HCT116 (cell line): ENCODE data around the gene PARVA. TPM values are rescaled to one million over a fixed set of nuclear protein-coding genes. Genes with fewer than 3 reads are reported as not detected.

Source experiments
- ATAC-seq: fragments of 200-7000 bp; cut with Tn5 transposase; 2 replicates; pipeline ENCODE4 v1.9.1; 2020; ENCODE audit warnings: mild to moderate bottlenecking, moderate library complexity
- BruUV-seq: library from RNA; stranded (reverse); fragments of 400-500 nt; replicated peaks from 2 replicates; lab custom pipeline; 2021; lab: Mats Ljungman, UMichigan
- CTCF ChIA-PET: fragments of 300-600 bp; sonication (Branson Sonifier 250); formaldehyde crosslinking; loops from one replicate; lab custom pipeline; 2021; ENCODE audit warnings: antibody characterized with exemption; lab: Charles Lee
- POLR2A ChIA-PET: fragments of 300-600, 350-600 bp; sonication (Branson Sonifier 250); formaldehyde crosslinking; loops from one replicate; lab custom pipeline; 2021; ENCODE audit warnings: antibody characterized with exemption; lab: Charles Lee
- RAD21 ChIA-PET, 2 experiments: fragments of 300-600 bp; sonication (Branson Sonifier 250); formaldehyde crosslinking; loops; one replicate each; lab custom pipeline; 2023; ENCODE audit warnings: low total read pairs in 2 of 2; ENCODE audit not compliant: uncharacterized antibody in 2 of 2, unreplicated experiment in 2 of 2, low non-redundant PET in 1 of 2; lab: Charles Lee
- DNase-seq: peaks from one replicate; pipeline ENCODE4 v3.0.0-alpha.2; 2010; ENCODE audit warnings: low read depth, low spot score
- H2AFZ ChIP-seq: fragments of 200-600 bp; shearing (Covaris generic), sonication (generic); 2 replicates; pipeline ENCODE4 v1.6.1; 2017; ENCODE audit warnings: low read depth, mixed run types, mixed read lengths, antibody characterized with exemption, low read length; ENCODE audit not compliant: poor library complexity, severe bottlenecking
- H3K27ac ChIP-seq: 2 replicates; pipeline ENCODE4 v1.5.1; 2012; ENCODE audit warnings: low read depth, low read length
- H3K27me3 ChIP-seq: fragments of 200-600 bp; sonication (generic); 2 replicates; pipeline ENCODE4 v1.6.1; 2016; ENCODE audit warnings: mixed run types, low read length, mixed read lengths; ENCODE audit not compliant: insufficient read depth
- H3K36me3 ChIP-seq, 2 experiments: fragments of 200-500 bp in 1 of 2; fragments of 200-600 bp in 1 of 2; sonication (Bioruptor generic) in 1 of 2; sonication (generic) in 1 of 2; 2 replicates each; pipeline versions ENCODE4 v1.5.1 to v1.6.1; 2014 to 2016; ENCODE audit warnings: low read length in 2 of 2, inconsistent platforms in 1 of 2, mixed read lengths in 1 of 2, mixed run types in 1 of 2; ENCODE audit not compliant: insufficient read depth in 2 of 2, control insufficient read depth in 1 of 2
- H3K4me1 ChIP-seq, 2 experiments: fragments of 200-600 bp in 1 of 2; sonication (generic) in 1 of 2; 2 replicates each; pipeline versions ENCODE4 v1.5.1 to v1.6.1; 2012 to 2017; ENCODE audit warnings: low read length in 2 of 2, inconsistent platforms in 1 of 2, mild to moderate bottlenecking in 1 of 2, mixed read lengths in 1 of 2, mixed run types in 1 of 2, moderate library complexity in 1 of 2; ENCODE audit not compliant: insufficient read depth in 2 of 2, control insufficient read depth in 1 of 2
- H3K4me2 ChIP-seq: fragments of 200-600 bp; sonication (generic); 2 replicates; pipeline ENCODE4 v1.6.1; 2017; ENCODE audit warnings: mixed run types, low read length, mixed read lengths
- H3K4me3 ChIP-seq, 2 experiments: fragments of 200-600 bp in 1 of 2; sonication (generic) in 1 of 2; replicated peaks in 1 of 2; 2 replicates each; pipeline ENCODE4 v1.5.1; 2011 to 2016; ENCODE audit warnings: low read length in 2 of 2, control low read depth in 1 of 2, low read depth in 1 of 2, mild to moderate bottlenecking in 1 of 2, mixed read lengths in 1 of 2, mixed run types in 1 of 2
- H3K79me2 ChIP-seq: fragments of 200-600 bp; sonication (generic); 2 replicates; pipeline ENCODE4 v1.6.1; 2017; ENCODE audit warnings: mild to moderate bottlenecking, mixed run types, low read length, moderate library complexity, mixed read lengths; ENCODE audit not compliant: insufficient read depth
- H3K9ac ChIP-seq: fragments of 200-600 bp; sonication (generic); 2 replicates; pipeline ENCODE4 v1.6.1; 2016; ENCODE audit warnings: low read length, mixed read lengths
- H3K9me2 ChIP-seq: fragments of 200-600 bp; sonication (generic), shearing (Covaris generic); 2 replicates; pipeline ENCODE4 v1.6.1; 2017; ENCODE audit warnings: mixed run types, mild to moderate bottlenecking, moderate library complexity; ENCODE audit not compliant: insufficient read depth
- H3K9me3 ChIP-seq, 2 experiments: fragments of 200-500 bp in 1 of 2; fragments of 200-600 bp in 1 of 2; sonication (Bioruptor generic) in 1 of 2; sonication (generic) in 1 of 2; 2 replicates each; pipeline ENCODE4 v1.6.1; 2014 to 2017; ENCODE audit warnings: low read length in 2 of 2, mixed read lengths in 2 of 2, inconsistent platforms in 1 of 2, low read depth in 1 of 2, mild to moderate bottlenecking in 1 of 2, mixed run types in 1 of 2, moderate library complexity in 1 of 2; ENCODE audit not compliant: control insufficient read depth in 1 of 2, insufficient read depth in 1 of 2
- H4K20me1 ChIP-seq: fragments of 200-600 bp; sonication (generic), shearing (Covaris generic); 2 replicates; pipeline ENCODE4 v1.6.1; 2017; ENCODE audit warnings: mixed run types, mild to moderate bottlenecking, moderate library complexity; ENCODE audit not compliant: insufficient read depth
- ATF3 ChIP-seq: IDR thresholded peaks from 2 replicates; pipeline ENCODE4 v1.6.1; 2012
- CBX3 ChIP-seq: IDR thresholded peaks from 2 replicates; pipeline ENCODE4 v1.6.1; 2012; ENCODE audit warnings: low read depth
- CEBPB ChIP-seq: IDR thresholded peaks from 2 replicates; pipeline ENCODE4 v1.6.1; 2012; ENCODE audit warnings: low read depth
- CTCF ChIP-seq, 3 experiments: fragments of 200-600 bp in 1 of 3; sonication (generic) in 1 of 3; IDR thresholded peaks in 2 of 3; conservative IDR thresholded peaks in 1 of 3; 2 replicates each; pipeline ENCODE4 v1.5.1; 2012 to 2017; ENCODE audit warnings: low read depth in 2 of 3, low read length in 2 of 3, antibody characterized with exemption in 1 of 3, borderline replicate concordance in 1 of 3, control low read depth in 1 of 3, mild to moderate bottlenecking in 1 of 3, mixed read lengths in 1 of 3, mixed run types in 1 of 3, moderate library complexity in 1 of 3; ENCODE audit not compliant: insufficient read depth in 1 of 3
- EGR1 ChIP-seq: IDR thresholded peaks from 2 replicates; pipeline ENCODE4 v1.6.1; 2012; ENCODE audit warnings: low read depth
- EZH2 ChIP-seq: fragments of 200-600 bp; sonication (generic); IDR thresholded peaks from 2 replicates; pipeline ENCODE4 v1.6.1; 2017; ENCODE audit warnings: antibody characterized with exemption, mixed run types
- EZH2phosphoT487 ChIP-seq: fragments of 200-600 bp; IDR thresholded peaks from 2 replicates; pipeline ENCODE4 v1.6.1; 2018; ENCODE audit warnings: antibody characterized with exemption, borderline replicate concordance
- FOSL1 ChIP-seq: IDR thresholded peaks from 2 replicates; pipeline ENCODE4 v1.6.1; 2012; ENCODE audit warnings: low read depth
- JUND ChIP-seq: IDR thresholded peaks from 2 replicates; pipeline ENCODE4 v1.6.1; 2012
- POLR2A ChIP-seq: IDR thresholded peaks from 2 replicates; pipeline ENCODE4 v1.7.0; 2011; ENCODE audit warnings: borderline replicate concordance; ENCODE audit not compliant: insufficient read depth, insufficient read length; ENCODE audit errors: extremely low read depth
- POLR2AphosphoS5 ChIP-seq: IDR thresholded peaks from 2 replicates; pipeline ENCODE4 v1.6.1; 2011; ENCODE audit warnings: mild to moderate bottlenecking, low read depth, low read length, moderate library complexity
- RAD21 ChIP-seq: IDR thresholded peaks from 2 replicates; pipeline ENCODE4 v1.6.1; 2012; ENCODE audit warnings: low read depth, mild to moderate bottlenecking
- REST ChIP-seq: IDR thresholded peaks from 2 replicates; pipeline ENCODE4 v1.6.1; 2012; ENCODE audit warnings: low read depth
- SIN3A ChIP-seq: IDR thresholded peaks from 2 replicates; pipeline ENCODE4 v1.6.1; 2012; ENCODE audit warnings: low read depth
- SP1 ChIP-seq: IDR thresholded peaks from 2 replicates; pipeline ENCODE4 v1.6.1; 2012; ENCODE audit warnings: low read depth
- YY1 ChIP-seq: IDR thresholded peaks from 2 replicates; pipeline ENCODE4 v1.6.1; 2011; ENCODE audit warnings: low read length, low read depth, moderate library complexity, mild to moderate bottlenecking; ENCODE audit not compliant: insufficient replicate concordance; ENCODE audit errors: extremely low read depth
- ZBTB33 ChIP-seq: IDR thresholded peaks from 2 replicates; pipeline ENCODE4 v1.6.1; 2011; ENCODE audit warnings: mild to moderate bottlenecking, low read length, moderate library complexity; ENCODE audit not compliant: insufficient replicate concordance; ENCODE audit errors: extremely low read depth
- ZFX ChIP-seq: fragments of 450-650 bp; IDR thresholded peaks from 2 replicates; pipeline ENCODE4 v1.6.1; 2017
- ZNF274 ChIP-seq: fragments of 200-500 bp; sonication (Bioruptor generic); IDR thresholded peaks from 2 replicates; pipeline ENCODE4 v1.6.1; 2014; ENCODE audit warnings: mild to moderate bottlenecking, low read depth, low read length, inconsistent platforms
- intact Hi-C: fragments of 100-400 bp; cut with micrococcal nuclease; formaldehyde crosslinking; loops from 2 replicates; pipeline ENCODE4 v1.10.0; 2022
- total RNA-seq: library from RNA; stranded (reverse); gene quantifications from one replicate; pipeline ENCODE4 v1.2.1, GENCODE V29; 2021; ENCODE audit not compliant: unreplicated experiment

The PARVA gene
- total RNA-seq, 1 experiment from 2014 or later = 18.4 TPM

GRCh38 chr11:12393691-12394090, 16.3 kb downstream of the PARVA start:
- no TSS peak for BruUV-seq
- no peak overlapping the region for H2AFZ ChIP-seq
- H3K27ac ChIP-seq = no peak overlapping the region
- no peak overlapping the region for H3K4me2 ChIP-seq
- H3K79me2 ChIP-seq = peaks cover 6% of the 10 kb centered on the region; the same call in 1 of the 2 replicates
- H4K20me1 ChIP-seq = no peaks in the 10 kb centered on the region
- TF ChIP-seq EGR1 (no peak), CTCF (IDR thresholded peaks at IDR 0.05 in 2 of 3, conservative IDR thresholded peaks at IDR 0.05 in 1 of 3; ENCODE audit: borderline replicate concordance in 1 of 3, insufficient read depth in 1 of 3, low read depth in 2 of 3, low read length in 2 of 3) (no peak), RAD21 (no peak), CEBPB (no peak), SIN3A (no peak), ZFX (no peak), YY1 (no peak), CBX3 (no peak), REST (no peak), EZH2phosphoT487 (no peak), FOSL1 (no peak), ZNF274 (no peak), POLR2A (no peak), ZBTB33 (no peak), POLR2AphosphoS5 (no peak), SP1 (no peak), JUND (no peak), EZH2 (no peak), ATF3 (no peak)
- CTCF ChIA-PET = no interaction called here
- H3K27me3 ChIP-seq = no peaks in the 10 kb centered on the region
- ATAC-seq (no peak), DNase-seq (no peak)
- no peak overlapping the region for H3K9ac ChIP-seq
- no peak overlapping the region for H3K4me3 ChIP-seq
- POLR2A ChIA-PET = no interaction called here
- H3K36me3 ChIP-seq = no peaks in the 10 kb centered on the region
- H3K9me2 ChIP-seq = no peaks in the 10 kb centered on the region
- no peaks in the 10 kb centered on the region; a peak in 1 of 4 replicates for H3K9me3 ChIP-seq
- RAD21 ChIA-PET = no interaction called here
- no peaks in the 10 kb centered on the region for H3K4me1 ChIP-seq
- intact Hi-C loops = no loop called here
